Karpas-422 (cell line): ENCODE results near the gene ADGRF5. TPM values are rescaled to one million over a fixed set of nuclear protein-coding genes. Genes with fewer than 3 reads are reported as not detected.

Source experiments
- DNase-seq: peaks from one replicate; pipeline ENCODE4 v3.0.0-alpha.2; 2015
- H2AFZ ChIP-seq: fragments of 200-600 bp; sonication (generic); 2 replicates; pipeline ENCODE4 v1.6.1; 2014; ENCODE audit warnings: antibody characterized with exemption, low read length, mixed read lengths
- H3K27ac ChIP-seq: fragments of 200-600 bp; sonication (generic); 2 replicates; pipeline ENCODE4 v1.5.1; 2014; ENCODE audit warnings: mild to moderate bottlenecking, low read length, moderate library complexity
- H3K27me3 ChIP-seq: fragments of 200-600 bp; sonication (generic); 2 replicates; pipeline ENCODE4 v1.6.1; 2014; ENCODE audit warnings: low read length, mixed read lengths
- H3K36me3 ChIP-seq: fragments of 200-600 bp; sonication (generic); 2 replicates; pipeline ENCODE4 v1.6.1; 2014; ENCODE audit warnings: low read length, mixed read lengths; ENCODE audit not compliant: insufficient read depth
- H3K4me1 ChIP-seq: fragments of 200-600 bp; sonication (generic); 2 replicates; pipeline ENCODE4 v1.6.1; 2014; ENCODE audit warnings: mild to moderate bottlenecking, low read length, mixed read lengths
- H3K4me2 ChIP-seq: fragments of 200-600 bp; sonication (generic); 2 replicates; pipeline ENCODE4 v1.6.1; 2014; ENCODE audit warnings: low read length, low read depth, mild to moderate bottlenecking; ENCODE audit not compliant: poor library complexity, severe bottlenecking
- H3K4me3 ChIP-seq: fragments of 200-600 bp; sonication (generic); 2 replicates; pipeline ENCODE4 v1.5.1; 2014; ENCODE audit warnings: mild to moderate bottlenecking, antibody characterized with exemption, low read length, mixed read lengths
- H3K79me2 ChIP-seq: fragments of 200-600 bp; sonication (generic); 2 replicates; pipeline ENCODE4 v1.6.1; 2014; ENCODE audit warnings: mild to moderate bottlenecking, low read length, mixed read lengths
- H3K9ac ChIP-seq: fragments of 200-600 bp; sonication (generic); 2 replicates; pipeline ENCODE4 v1.6.0; 2014; ENCODE audit warnings: low read length
- H3K9me2 ChIP-seq: fragments of 200-600 bp; sonication (generic), shearing (Covaris generic); replicated peaks from 2 replicates; pipeline ENCODE4 v1.6.0; 2014; ENCODE audit warnings: mild to moderate bottlenecking, low read length, moderate library complexity; ENCODE audit not compliant: insufficient read depth
- H3K9me3 ChIP-seq: fragments of 300-700, 200-600 bp; sonication (generic); 2 replicates; pipeline ENCODE4 v1.6.1; 2014; ENCODE audit warnings: low read length, mixed read lengths
- H4K20me1 ChIP-seq: fragments of 200-600 bp; sonication (generic); 2 replicates; pipeline ENCODE4 v1.6.1; 2014; ENCODE audit warnings: mild to moderate bottlenecking, antibody characterized with exemption, low read length, low read depth; ENCODE audit not compliant: insufficient read depth
- total RNA-seq: library from RNA; depleted of rRNA; stranded (reverse); fragments of >200 nt; shearing (Covaris generic); gene quantifications from 2 replicates; pipeline ENCODE4 v1.2.3, GENCODE V29; 2014; ENCODE audit warnings: low replicate concordance

ADGRF5 gene
- total RNA-seq, 1 experiment from 2014 or later: not detected

DNA sequence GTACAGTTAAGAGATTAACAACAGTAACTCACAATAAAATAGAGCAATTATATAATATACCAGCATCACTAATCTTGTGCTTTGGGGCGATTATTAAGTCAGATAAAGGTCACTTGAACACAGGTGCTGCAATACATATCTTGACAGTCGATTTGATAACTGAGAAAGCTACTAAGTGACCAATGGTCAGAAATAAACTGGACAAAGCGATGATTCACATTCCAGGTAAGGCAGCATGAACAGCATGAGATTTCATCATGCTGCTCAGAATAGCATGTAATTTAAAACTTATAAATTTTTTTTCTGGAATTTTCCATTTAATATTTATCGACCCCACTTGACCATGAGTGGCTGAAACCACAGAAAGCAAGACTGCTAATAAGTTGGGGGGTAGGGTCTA, 15.9 kb upstream of the ADGRF5 start:
- no peaks in the 10 kb centered on the region for H3K36me3 ChIP-seq

DNA sequence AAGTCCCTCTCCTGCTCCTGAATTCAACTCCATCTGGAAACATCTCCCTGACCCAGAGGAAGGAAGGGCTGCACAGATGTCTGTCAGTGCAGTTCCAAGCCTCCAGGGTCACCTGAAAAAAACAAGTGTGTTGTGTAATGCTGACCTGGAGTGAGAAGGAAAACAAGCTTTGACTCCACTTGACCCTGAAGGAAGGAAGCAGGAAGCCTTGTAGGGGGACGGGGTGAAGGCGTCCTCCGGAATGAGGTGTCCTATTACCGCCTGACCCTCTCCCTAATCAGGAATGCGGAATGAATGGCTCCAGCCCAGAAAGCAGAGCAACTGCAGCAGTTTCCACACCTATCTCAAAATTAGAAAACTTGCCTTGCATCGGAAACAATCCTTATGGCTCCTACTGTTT, 13.9 kb upstream of the ADGRF5 start:
- no peaks in the 10 kb centered on the region for H3K4me1 ChIP-seq
- no peak overlapping the region for H3K4me3 ChIP-seq
- H2AFZ ChIP-seq: no peak overlapping the region
- no peaks in the 10 kb centered on the region for H4K20me1 ChIP-seq
- no peak for DNase-seq
- no peaks in the 10 kb centered on the region for H3K9me2 ChIP-seq
- no peaks in the 10 kb centered on the region for H3K27me3 ChIP-seq
- no peak overlapping the region for H3K4me2 ChIP-seq
- H3K79me2 ChIP-seq: no peaks in the 10 kb centered on the region
- H3K36me3 ChIP-seq: no peaks in the 10 kb centered on the region
- no peaks in the 10 kb centered on the region for H3K9me3 ChIP-seq
- no peak overlapping the region for H3K27ac ChIP-seq
- no peak overlapping the region for H3K9ac ChIP-seq

More for the DNA sequence above, 15.9 kb upstream of the ADGRF5 start:
- Histone ChIP-seq H4K20me1 (no peaks in the 10 kb centered on the region), H3K4me3 (no peak overlapping the region), H3K9me3 (no peaks in the 10 kb centered on the region), H3K27me3 (no peaks in the 10 kb centered on the region), H3K9me2 (no peaks in the 10 kb centered on the region), H3K27ac (no peak overlapping the region), H3K79me2 (no peaks in the 10 kb centered on the region), H3K9ac (no peak overlapping the region), H3K4me1 (no peaks in the 10 kb centered on the region), H2AFZ (no peak overlapping the region), H3K4me2 (no peak overlapping the region)
- no peak for DNase-seq

DNA sequence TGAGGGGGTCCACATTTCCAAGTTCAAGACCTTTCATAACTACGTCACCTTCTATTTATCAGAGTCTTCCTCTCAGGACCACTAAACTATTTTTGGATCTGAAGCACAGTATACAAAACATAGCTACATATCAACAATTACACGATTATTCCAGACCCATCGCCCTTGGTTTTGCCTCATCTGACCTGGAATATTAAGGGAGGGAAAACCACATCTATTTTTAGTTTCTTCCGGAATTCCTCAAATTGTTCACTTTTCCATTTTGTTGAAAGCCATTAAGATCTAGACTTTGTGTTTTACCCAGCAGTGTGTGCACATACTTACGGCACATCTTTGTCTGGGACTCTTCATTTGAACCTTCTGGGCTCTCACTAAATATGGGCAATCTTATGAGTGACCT, 12.0 kb upstream of the ADGRF5 start:
- no peaks in the 10 kb centered on the region for H3K36me3 ChIP-seq
- no peak overlapping the region for H3K4me3 ChIP-seq
- H3K4me2 ChIP-seq: no peak overlapping the region
- no peak overlapping the region for H3K9ac ChIP-seq
- no peak overlapping the region for H3K27ac ChIP-seq
- H3K9me3 ChIP-seq: no peaks in the 10 kb centered on the region
- no peak for DNase-seq
- no peaks in the 10 kb centered on the region for H3K9me2 ChIP-seq
- no peaks in the 10 kb centered on the region for H3K4me1 ChIP-seq
- H4K20me1 ChIP-seq: no peaks in the 10 kb centered on the region
- no peak overlapping the region for H2AFZ ChIP-seq
- H3K79me2 ChIP-seq: no peaks in the 10 kb centered on the region
- no peaks in the 10 kb centered on the region for H3K27me3 ChIP-seq

DNA sequence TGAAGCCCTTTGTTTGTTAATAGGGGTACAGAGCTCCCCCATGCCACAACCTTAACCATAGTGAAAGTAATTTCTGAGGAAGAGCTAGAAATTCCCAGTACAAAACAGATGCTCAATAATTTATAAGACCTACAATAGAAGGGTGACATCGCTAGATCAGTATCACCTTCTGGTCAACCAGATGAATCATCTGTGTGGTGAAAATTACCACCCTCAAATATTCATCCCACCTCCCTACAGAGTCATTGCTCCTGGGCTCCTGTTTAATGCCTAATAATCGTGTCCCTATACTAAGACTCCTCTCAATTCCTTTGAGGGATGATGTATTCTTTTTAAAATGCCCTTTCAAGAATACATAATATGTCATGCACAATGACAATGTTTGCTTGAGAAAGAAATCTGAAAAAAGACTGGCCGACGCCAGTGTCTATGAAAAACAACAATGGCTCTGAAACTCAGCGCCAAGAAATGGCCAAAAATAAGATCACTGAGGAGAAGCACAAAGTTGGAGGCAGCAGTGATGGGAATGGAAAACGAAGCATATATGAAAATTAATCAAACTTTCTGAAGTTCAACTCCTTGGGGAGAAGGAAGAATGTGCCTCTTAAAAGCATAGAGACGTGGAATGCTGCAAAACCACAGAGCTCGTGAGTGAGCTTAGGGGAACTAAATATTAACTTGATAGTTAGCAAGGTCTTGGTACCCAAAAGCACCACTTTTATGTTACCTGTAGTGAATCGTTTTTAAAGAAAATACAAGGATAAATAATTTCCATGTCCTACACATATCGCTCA, 11.0 kb upstream of the ADGRF5 start:
- no peak for DNase-seq
- no peaks in the 10 kb centered on the region for H3K79me2 ChIP-seq
- H3K4me1 ChIP-seq: no peaks in the 10 kb centered on the region
- no peaks in the 10 kb centered on the region for H3K27me3 ChIP-seq
- no peaks in the 10 kb centered on the region for H3K36me3 ChIP-seq
- no peaks in the 10 kb centered on the region for H3K9me2 ChIP-seq
- no peak overlapping the region for H2AFZ ChIP-seq
- no peaks in the 10 kb centered on the region for H4K20me1 ChIP-seq
- H3K27ac ChIP-seq: no peak overlapping the region
- H3K4me2 ChIP-seq: no peak overlapping the region
- no peak overlapping the region for H3K4me3 ChIP-seq
- H3K9me3 ChIP-seq: no peaks in the 10 kb centered on the region
- no peak overlapping the region for H3K9ac ChIP-seq

DNA sequence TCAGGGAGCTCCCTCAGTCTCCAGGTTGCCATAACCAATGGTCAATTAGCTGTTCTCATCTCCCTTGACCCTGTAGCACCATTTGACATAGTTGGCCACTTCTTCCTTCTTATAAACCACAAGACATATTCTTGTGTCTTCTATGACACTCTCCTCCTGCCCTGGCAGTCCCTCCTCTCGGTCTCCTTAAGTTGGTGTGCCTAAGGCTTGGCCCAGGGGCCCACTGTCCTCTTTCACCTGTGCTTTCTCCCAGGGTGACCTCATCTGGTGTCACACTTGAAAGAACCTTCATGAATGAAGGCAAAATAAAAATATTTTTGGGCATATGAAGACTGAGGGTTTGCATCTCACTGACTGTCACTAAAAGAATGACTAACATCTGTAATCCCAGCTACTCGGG, 9.7 kb upstream of the ADGRF5 start:
- no peaks in the 10 kb centered on the region for H3K27me3 ChIP-seq
- H2AFZ ChIP-seq: no peak overlapping the region
- H3K9me3 ChIP-seq: no peaks in the 10 kb centered on the region
- H3K36me3 ChIP-seq: no peaks in the 10 kb centered on the region
- no peak overlapping the region for H3K4me2 ChIP-seq
- no peak overlapping the region for H3K9ac ChIP-seq
- H3K4me1 ChIP-seq: no peaks in the 10 kb centered on the region
- no peak overlapping the region for H3K27ac ChIP-seq
- no peak overlapping the region for H3K4me3 ChIP-seq
- no peaks in the 10 kb centered on the region for H3K9me2 ChIP-seq
- DNase-seq: no peak
- no peaks in the 10 kb centered on the region for H4K20me1 ChIP-seq
- H3K79me2 ChIP-seq: no peaks in the 10 kb centered on the region

DNA sequence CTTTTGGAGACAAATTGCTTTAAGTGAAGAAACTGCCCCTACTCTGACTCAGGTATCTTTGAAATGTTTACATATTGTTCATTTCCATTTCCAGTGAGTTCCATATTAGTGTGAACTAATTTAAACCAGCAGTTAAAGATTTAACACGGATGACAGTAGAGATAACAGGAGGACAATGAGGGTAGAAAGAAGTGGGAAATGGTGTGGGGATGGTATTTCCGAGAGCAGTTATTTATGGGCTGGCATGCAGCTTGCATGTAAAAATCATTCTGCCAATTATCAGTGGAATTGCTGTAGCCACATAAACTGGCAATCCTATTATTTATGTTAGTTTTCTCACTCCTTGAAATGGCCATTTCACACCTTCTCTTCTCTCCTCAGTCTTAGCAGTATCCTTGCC, 8.6 kb upstream of the ADGRF5 start:
- Histone ChIP-seq H3K79me2 (no peaks in the 10 kb centered on the region), H3K4me2 (no peak overlapping the region), H2AFZ (no peak overlapping the region), H4K20me1 (no peaks in the 10 kb centered on the region), H3K9me2 (no peaks in the 10 kb centered on the region), H3K9me3 (no peaks in the 10 kb centered on the region), H3K4me1 (no peaks in the 10 kb centered on the region), H3K36me3 (no peaks in the 10 kb centered on the region), H3K4me3 (no peak overlapping the region), H3K27ac (no peak overlapping the region), H3K9ac (no peak overlapping the region), H3K27me3 (no peaks in the 10 kb centered on the region)
- DNase-seq: no peak

DNA sequence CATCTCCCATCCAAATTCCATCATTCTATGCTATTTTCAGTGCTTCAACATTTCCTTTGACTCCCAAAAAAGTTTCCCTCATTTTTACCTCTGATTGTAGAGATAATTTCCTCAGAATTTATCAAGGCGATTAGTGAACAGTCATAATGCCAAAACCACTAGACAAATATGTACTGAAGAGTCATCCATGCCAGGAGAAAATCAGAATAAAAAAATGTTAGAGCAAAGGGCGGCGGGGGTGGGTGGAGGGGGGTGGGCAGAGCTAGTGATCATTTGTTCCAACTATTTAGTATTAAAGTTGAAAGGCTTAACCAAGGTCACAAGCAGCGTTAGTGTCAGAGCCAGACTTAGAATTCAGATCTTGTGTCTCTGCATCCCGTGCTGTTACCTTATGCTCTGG, 5.3 kb upstream of the ADGRF5 start:
- no peaks in the 10 kb centered on the region for H3K36me3 ChIP-seq
- H3K9me3 ChIP-seq: no peaks in the 10 kb centered on the region
- no peaks in the 10 kb centered on the region for H3K4me1 ChIP-seq
- no peak overlapping the region for H3K4me3 ChIP-seq
- no peaks in the 10 kb centered on the region for H3K79me2 ChIP-seq
- no peaks in the 10 kb centered on the region for H4K20me1 ChIP-seq
- no peak overlapping the region for H2AFZ ChIP-seq
- H3K4me2 ChIP-seq: no peak overlapping the region
- no peaks in the 10 kb centered on the region for H3K9me2 ChIP-seq
- H3K27me3 ChIP-seq: 0 out of 2 replicates have a peak, but pooled peaks cover 2% of the 10 kb centered on the region
- H3K9ac ChIP-seq: no peak overlapping the region
- no peak overlapping the region for H3K27ac ChIP-seq
- no peak for DNase-seq

DNA sequence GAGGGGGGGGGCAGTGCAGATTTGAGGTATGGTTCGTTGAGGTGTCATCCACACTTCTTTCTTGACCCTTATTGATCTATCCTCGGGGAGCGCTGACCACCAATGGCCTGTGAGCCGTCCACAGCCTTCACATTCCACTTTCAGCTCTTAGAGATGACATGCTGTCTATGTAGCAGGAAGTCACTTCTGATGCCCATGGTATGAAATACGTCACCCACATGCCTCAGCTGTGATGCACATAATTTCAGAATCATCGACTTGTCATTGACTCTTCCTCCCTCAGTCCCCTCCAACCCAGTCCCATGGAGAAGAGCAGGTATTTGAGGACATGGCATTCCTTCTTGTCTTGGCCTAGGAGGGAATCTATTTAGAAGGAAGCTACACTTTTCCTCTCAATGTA, 4.7 kb upstream of the ADGRF5 start:
- 0 out of 2 replicates have a peak, but pooled peaks cover 2% of the 10 kb centered on the region for H3K27me3 ChIP-seq
- H3K79me2 ChIP-seq: no peaks in the 10 kb centered on the region
- H3K4me2 ChIP-seq: no peak overlapping the region
- no peak overlapping the region for H3K4me3 ChIP-seq
- no peaks in the 10 kb centered on the region for H4K20me1 ChIP-seq
- H2AFZ ChIP-seq: no peak overlapping the region
- H3K27ac ChIP-seq: no peak overlapping the region
- H3K9ac ChIP-seq: no peak overlapping the region
- no peaks in the 10 kb centered on the region for H3K4me1 ChIP-seq
- H3K9me3 ChIP-seq: no peaks in the 10 kb centered on the region
- no peaks in the 10 kb centered on the region for H3K36me3 ChIP-seq
- no peaks in the 10 kb centered on the region for H3K9me2 ChIP-seq
- DNase-seq: no peak
